HepG2 (cell line): ENCODE data around the gene ADCY6. TPM values are rescaled to one million over a fixed set of nuclear protein-coding genes. Genes with fewer than 3 reads are reported as not detected.

Source experiments
- ATAC-seq: fragments of 200-7000 bp; cut with Tn5 transposase; 3 replicates; pipeline ENCODE4 v1.9.1; 2020; ENCODE audit warnings: mild to moderate bottlenecking, moderate library complexity
- BruUV-seq: library from RNA; stranded (reverse); fragments of 400-500 nt; replicated peaks from 2 replicates; lab custom pipeline; 2021; lab: Mats Ljungman, UMichigan
- CTCF ChIA-PET: fragments of 300-600 bp; formaldehyde crosslinking; extraction: SDS; loops from one replicate; lab custom pipeline; 2021; ENCODE audit warnings: low total read pairs, inconsistent platforms, low intra/inter-chr PET ratio; lab: Yijun Ruan, JAX
- POLR2A ChIA-PET: fragments of 350-600 bp; sonication (Branson Sonifier 250); formaldehyde crosslinking; loops from one replicate; lab custom pipeline; 2020; ENCODE audit warnings: antibody characterized with exemption, inconsistent platforms; lab: Yijun Ruan, JAX
- DNase-seq: peaks from one replicate; pipeline ENCODE4 v3.0.0-alpha.2; 2015; ENCODE audit warnings: low spot score
- FAIRE-seq: peaks from 3 replicates; lab custom pipeline; 2011; peaks lifted over from hg19 to GRCh38; lab: Jason Lieb, UNC
- H2AFZ ChIP-seq: one replicate; pipeline ENCODE4 v1.6.1; 2011; ENCODE audit warnings: low read length, inconsistent platforms
- H3K27ac ChIP-seq: fragments of 300-600 bp; 3 replicates; pipeline ENCODE4 v1.8.0; 2011; ENCODE audit warnings: mixed run types, mild to moderate bottlenecking, mixed read lengths, low read length, inconsistent platforms; ENCODE audit not compliant: insufficient read depth; ENCODE audit errors: extremely low read length
- H3K27me3 ChIP-seq, 2 experiments: fragments of 200-600 bp in 1 of 2; 2 replicates in 1 of 2; 3 replicates in 1 of 2; pipeline versions ENCODE4 v1.6.0 to v1.8.0; 2011; ENCODE audit warnings: low read length in 2 of 2, mild to moderate bottlenecking in 2 of 2, moderate library complexity in 2 of 2, inconsistent platforms in 1 of 2; ENCODE audit not compliant: insufficient read depth in 2 of 2, control insufficient read depth in 1 of 2
- H3K36me3 ChIP-seq, 2 experiments: fragments of 200-600 bp in 1 of 2; replicated peaks in 1 of 2; 2 replicates in 1 of 2; 3 replicates in 1 of 2; pipeline versions ENCODE4 v1.5.1 to v1.8.0; 2011; ENCODE audit warnings: low read length in 2 of 2, inconsistent platforms in 1 of 2; ENCODE audit not compliant: insufficient read depth in 2 of 2, control insufficient read depth in 1 of 2
- H3K4me1 ChIP-seq: 2 replicates; pipeline ENCODE4 v1.5.1; 2012; ENCODE audit warnings: low read length, inconsistent platforms; ENCODE audit not compliant: insufficient read depth
- H3K4me2 ChIP-seq: 2 replicates; pipeline ENCODE4 v1.6.0; 2011; ENCODE audit warnings: low read depth, low read length, inconsistent platforms
- H3K4me3 ChIP-seq, 3 experiments: fragments of 200-600 bp in 1 of 3; sonication (generic), shearing (Covaris generic) in 1 of 3; replicated peaks in 1 of 3; 2 replicates each; pipeline ENCODE4 v1.5.1; 2011 to 2016; ENCODE audit warnings: low read length in 3 of 3, inconsistent platforms in 2 of 3, low read depth in 2 of 3, mild to moderate bottlenecking in 2 of 3, control low read depth in 1 of 3, mixed read lengths in 1 of 3; ENCODE audit not compliant: insufficient read depth in 1 of 3
- H3K79me2 ChIP-seq: one replicate; pipeline ENCODE4 v1.6.1; 2011; ENCODE audit warnings: low read length, inconsistent platforms; ENCODE audit not compliant: insufficient read depth
- H3K9ac ChIP-seq: 2 replicates; pipeline ENCODE4 v1.6.0; 2011; ENCODE audit warnings: mild to moderate bottlenecking, low read depth, low read length, inconsistent platforms; ENCODE audit not compliant: insufficient read depth
- H3K9me3 ChIP-seq: 2 replicates; pipeline ENCODE4 v1.5.1; 2012; ENCODE audit warnings: mild to moderate bottlenecking, low read length
- H4K20me1 ChIP-seq: 2 replicates; pipeline ENCODE4 v1.6.0; 2011; ENCODE audit warnings: inconsistent platforms, mild to moderate bottlenecking, low read length, moderate library complexity; ENCODE audit not compliant: insufficient read depth
- GPN1 ChIP-seq: sonication (generic); formaldehyde crosslinking; IDR thresholded peaks from 2 replicates; pipeline ENCODE4 v1.5.1; 2020; ENCODE audit warnings: missing genetic modification reagents, borderline replicate concordance
- THAP8 ChIP-seq: sonication (generic); formaldehyde crosslinking; IDR thresholded peaks from 2 replicates; pipeline ENCODE4 v1.5.1; 2020; ENCODE audit warnings: missing genetic modification reagents, mild to moderate bottlenecking, borderline replicate concordance
- ZFP1 ChIP-seq: IDR thresholded peaks from 2 replicates; pipeline ENCODE4 v1.6.1; 2016
- ZNF18 ChIP-seq: sonication (generic); formaldehyde crosslinking; IDR thresholded peaks from 2 replicates; pipeline ENCODE4 v1.8.0; 2022; ENCODE audit warnings: mild to moderate bottlenecking, missing genetic modification reagents; ENCODE audit not compliant: insufficient replicate concordance
- ZNF20 ChIP-seq: sonication (generic); formaldehyde crosslinking; IDR thresholded peaks from 2 replicates; pipeline ENCODE4 v1.4.0; 2020; ENCODE audit warnings: mild to moderate bottlenecking, moderate library complexity, missing genetic modification reagents
- ZNF251 ChIP-seq: sonication (generic); formaldehyde crosslinking; IDR thresholded peaks from 2 replicates; pipeline ENCODE4 v1.9.0; 2021; ENCODE audit warnings: mild to moderate bottlenecking, missing genetic modification reagents
- ZNF253 ChIP-seq: sonication (generic); formaldehyde crosslinking; IDR thresholded peaks from 2 replicates; pipeline ENCODE4 v1.8.0; 2022; ENCODE audit warnings: mild to moderate bottlenecking, missing genetic modification reagents, borderline replicate concordance
- WGBS: methylation state at CpG from one replicate; pipeline ENCODE4 v1.1.6; 2017; ENCODE audit warnings: low lambda C conversion rate; 5-methylcytosine and 5-hydroxymethylcytosine counted together
- in situ Hi-C: cut with HindIII; loops from 2 replicates; pipeline ENCODE4 v1.10.0; 2017; ENCODE audit warnings: low pct_unique_long_range_greater_than_20kb; ENCODE audit not compliant: extremely low pct_ligation_motif_present
- intact Hi-C: fragments of 100-400 bp; cut with micrococcal nuclease; formaldehyde crosslinking; loops from one replicate; pipeline ENCODE4 v1.10.0; 2022; ENCODE audit not compliant: unreplicated experiment
- polyA plus RNA-seq, 8 experiments: library from polyadenylated mRNA; depleted of rRNA in 3 of 8; stranded (reverse) in 7 of 8; unstranded in 1 of 8; fragments of >200 nt; fragmentation: Illumina TruSeq in 4 of 8; extraction: Trizol in 4 of 8; gene quantifications; 2 replicates each; pipeline versions ENCODE4 v1.2.1 to v1.2.3, GENCODE V29; 2011 to 2016; ENCODE audit warnings: low read depth in 4 of 8, missing spikeins in 1 of 8, mixed read lengths in 1 of 8; ENCODE audit not compliant: insufficient read depth in 1 of 8
- total RNA-seq, 5 experiments: library from RNA; depleted of rRNA; stranded (reverse); fragments of >200 nt; fragmentation: Illumina TruSeq; extraction: Trizol; gene quantifications; 2 replicates each; pipeline ENCODE4 v1.2.3, GENCODE V29; 2016; ENCODE audit warnings: low read depth in 1 of 5
- TF ChIP-seq, protein P1 (sequence below): sonication (generic); formaldehyde crosslinking; IDR thresholded peaks from 2 replicates; pipeline ENCODE4 v1.4.0; 2020; ENCODE audit warnings: mild to moderate bottlenecking, missing genetic modification reagents, borderline replicate concordance
- TF ChIP-seq, protein P2 (sequence below): sonication (generic); formaldehyde crosslinking; IDR thresholded peaks from 2 replicates; pipeline ENCODE4 v1.9.0; 2021; ENCODE audit warnings: missing genetic modification reagents, mild to moderate bottlenecking, borderline replicate concordance
- TF ChIP-seq, protein P3 (sequence below): sonication (generic); formaldehyde crosslinking; IDR thresholded peaks from 2 replicates; pipeline ENCODE4 v1.4.0; 2020; ENCODE audit warnings: low read depth, mild to moderate bottlenecking, missing genetic modification reagents

ADCY6 gene
- total and polyA plus RNA-seq, 2 of the 13 experiments (the other 11 are each of a cell fraction or from before 2014, with no cell fraction given) = 10.6 to 11.8 TPM

DNA sequence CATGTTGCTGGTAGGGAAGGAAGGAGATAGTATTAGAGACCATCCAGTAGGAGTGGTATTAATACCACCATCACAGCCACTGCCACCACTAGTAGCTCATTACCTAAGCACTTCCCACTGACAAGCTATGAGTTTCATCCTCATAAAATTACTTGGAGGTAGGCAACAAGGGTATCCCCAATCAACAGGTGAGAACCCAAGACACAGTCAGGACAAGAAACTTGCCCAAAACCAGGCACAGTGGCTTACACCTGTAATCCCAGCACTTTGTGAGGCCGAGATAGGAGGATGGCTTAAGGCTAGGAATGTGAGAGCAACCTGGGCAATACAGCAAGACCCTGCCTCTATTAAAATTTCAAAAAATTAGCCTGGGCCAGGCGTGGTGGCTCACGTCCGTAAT is 5.5 kb downstream of the ADCY6 start (continued):
- no peak for TF ChIP-seq ZNF18 (CRISPR knock-in tag)
- no peak for TF ChIP-seq ZNF20 (CRISPR knock-in tag)

- WGBS = 98% methylated on average over 29 of the region's 63 CpGs
- POLR2A ChIA-PET = interaction anchor here (1.6 kb wide), 1 partner anchor 28 kb away, joined by 3 read pairs; no protein-coding TSS in a partner anchor
- intact Hi-C loops = no loop called here
- H4K20me1 ChIP-seq = no peaks in the 10 kb centered on the region
- no peak overlapping the region for H3K4me3 ChIP-seq
- H3K9me3 ChIP-seq = no peaks in the 10 kb centered on the region
- peaks cover 15% of the 10 kb centered on the region for H3K4me1 ChIP-seq
- BruUV-seq = no TSS peak
- H3K27me3 ChIP-seq = no peaks in the 10 kb centered on the region
- in situ Hi-C loops = no loop called here
- no peak for DNase-seq
- ATAC-seq = no peak
- 0 out of 5 replicates have a peak, but pooled peaks cover 0 to 8% of the 10 kb centered on the region in 2 experiments for H3K36me3 ChIP-seq
- no peak overlapping the region for H2AFZ ChIP-seq
- CTCF ChIA-PET = no interaction called here
- H3K4me2 ChIP-seq = no peak overlapping the region
- FAIRE-seq = no peak
- no peak overlapping the region for H3K27ac ChIP-seq
- H3K9ac ChIP-seq = no peak overlapping the region
- H3K79me2 ChIP-seq = peaks cover 3% of the 10 kb centered on the region
- TF ChIP-seq ZNF253 (CRISPR knock-in tag) (no peak), GPN1 (CRISPR knock-in tag) (no peak), ZNF251 (CRISPR knock-in tag) (no peak), ZFP1 (CRISPR knock-in tag) (no peak), THAP8 (CRISPR knock-in tag) (no peak)
- TF ChIP-seq, protein P1, sequence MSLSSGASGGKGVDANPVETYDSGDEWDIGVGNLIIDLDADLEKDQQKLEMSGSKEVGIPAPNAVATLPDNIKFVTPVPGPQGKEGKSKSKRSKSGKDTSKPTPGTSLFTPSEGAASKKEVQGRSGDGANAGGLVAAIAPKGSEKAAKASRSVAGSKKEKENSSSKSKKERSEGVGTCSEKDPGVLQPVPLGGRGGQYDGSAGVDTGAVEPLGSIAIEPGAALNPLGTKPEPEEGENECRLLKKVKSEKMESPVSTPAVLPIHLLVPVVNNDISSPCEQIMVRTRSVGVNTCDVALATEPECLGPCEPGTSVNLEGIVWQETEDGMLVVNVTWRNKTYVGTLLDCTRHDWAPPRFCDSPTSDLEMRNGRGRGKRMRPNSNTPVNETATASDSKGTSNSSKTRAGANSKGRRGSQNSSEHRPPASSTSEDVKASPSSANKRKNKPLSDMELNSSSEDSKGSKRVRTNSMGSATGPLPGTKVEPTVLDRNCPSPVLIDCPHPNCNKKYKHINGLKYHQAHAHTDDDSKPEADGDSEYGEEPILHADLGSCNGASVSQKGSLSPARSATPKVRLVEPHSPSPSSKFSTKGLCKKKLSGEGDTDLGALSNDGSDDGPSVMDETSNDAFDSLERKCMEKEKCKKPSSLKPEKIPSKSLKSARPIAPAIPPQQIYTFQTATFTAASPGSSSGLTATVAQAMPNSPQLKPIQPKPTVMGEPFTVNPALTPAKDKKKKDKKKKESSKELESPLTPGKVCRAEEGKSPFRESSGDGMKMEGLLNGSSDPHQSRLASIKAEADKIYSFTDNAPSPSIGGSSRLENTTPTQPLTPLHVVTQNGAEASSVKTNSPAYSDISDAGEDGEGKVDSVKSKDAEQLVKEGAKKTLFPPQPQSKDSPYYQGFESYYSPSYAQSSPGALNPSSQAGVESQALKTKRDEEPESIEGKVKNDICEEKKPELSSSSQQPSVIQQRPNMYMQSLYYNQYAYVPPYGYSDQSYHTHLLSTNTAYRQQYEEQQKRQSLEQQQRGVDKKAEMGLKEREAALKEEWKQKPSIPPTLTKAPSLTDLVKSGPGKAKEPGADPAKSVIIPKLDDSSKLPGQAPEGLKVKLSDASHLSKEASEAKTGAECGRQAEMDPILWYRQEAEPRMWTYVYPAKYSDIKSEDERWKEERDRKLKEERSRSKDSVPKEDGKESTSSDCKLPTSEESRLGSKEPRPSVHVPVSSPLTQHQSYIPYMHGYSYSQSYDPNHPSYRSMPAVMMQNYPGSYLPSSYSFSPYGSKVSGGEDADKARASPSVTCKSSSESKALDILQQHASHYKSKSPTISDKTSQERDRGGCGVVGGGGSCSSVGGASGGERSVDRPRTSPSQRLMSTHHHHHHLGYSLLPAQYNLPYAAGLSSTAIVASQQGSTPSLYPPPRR (CRISPR knock-in tag) = no peak
- TF ChIP-seq, protein P2, sequence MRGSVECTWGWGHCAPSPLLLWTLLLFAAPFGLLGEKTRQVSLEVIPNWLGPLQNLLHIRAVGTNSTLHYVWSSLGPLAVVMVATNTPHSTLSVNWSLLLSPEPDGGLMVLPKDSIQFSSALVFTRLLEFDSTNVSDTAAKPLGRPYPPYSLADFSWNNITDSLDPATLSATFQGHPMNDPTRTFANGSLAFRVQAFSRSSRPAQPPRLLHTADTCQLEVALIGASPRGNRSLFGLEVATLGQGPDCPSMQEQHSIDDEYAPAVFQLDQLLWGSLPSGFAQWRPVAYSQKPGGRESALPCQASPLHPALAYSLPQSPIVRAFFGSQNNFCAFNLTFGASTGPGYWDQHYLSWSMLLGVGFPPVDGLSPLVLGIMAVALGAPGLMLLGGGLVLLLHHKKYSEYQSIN = no peak
- TF ChIP-seq, protein P3, sequence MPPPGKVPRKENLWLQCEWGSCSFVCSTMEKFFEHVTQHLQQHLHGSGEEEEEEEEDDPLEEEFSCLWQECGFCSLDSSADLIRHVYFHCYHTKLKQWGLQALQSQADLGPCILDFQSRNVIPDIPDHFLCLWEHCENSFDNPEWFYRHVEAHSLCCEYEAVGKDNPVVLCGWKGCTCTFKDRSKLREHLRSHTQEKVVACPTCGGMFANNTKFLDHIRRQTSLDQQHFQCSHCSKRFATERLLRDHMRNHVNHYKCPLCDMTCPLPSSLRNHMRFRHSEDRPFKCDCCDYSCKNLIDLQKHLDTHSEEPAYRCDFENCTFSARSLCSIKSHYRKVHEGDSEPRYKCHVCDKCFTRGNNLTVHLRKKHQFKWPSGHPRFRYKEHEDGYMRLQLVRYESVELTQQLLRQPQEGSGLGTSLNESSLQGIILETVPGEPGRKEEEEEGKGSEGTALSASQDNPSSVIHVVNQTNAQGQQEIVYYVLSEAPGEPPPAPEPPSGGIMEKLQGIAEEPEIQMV (CRISPR knock-in tag) = no peak
These were observed 6.2 kb downstream of the ADCY6 start for GRCh38 chr12:48782457-48783395.
